Hematopoietic multipotent progenitor cell treated with erythropoietin and hydrocortisone succinate and interleukin-3 and kit ligand, for 15 days (in vitro differentiated cells): ENCODE measurements around the gene OBI1.
A peak's percentile ranks its signal among the peaks of the same experiment; 100 is the strongest.

Source experiments
- DNase-seq: peaks from one replicate; pipeline ENCODE4 v3.0.0-alpha.2; 2015; ENCODE audit warnings: low spot score

The OBI1 gene

DNA sequence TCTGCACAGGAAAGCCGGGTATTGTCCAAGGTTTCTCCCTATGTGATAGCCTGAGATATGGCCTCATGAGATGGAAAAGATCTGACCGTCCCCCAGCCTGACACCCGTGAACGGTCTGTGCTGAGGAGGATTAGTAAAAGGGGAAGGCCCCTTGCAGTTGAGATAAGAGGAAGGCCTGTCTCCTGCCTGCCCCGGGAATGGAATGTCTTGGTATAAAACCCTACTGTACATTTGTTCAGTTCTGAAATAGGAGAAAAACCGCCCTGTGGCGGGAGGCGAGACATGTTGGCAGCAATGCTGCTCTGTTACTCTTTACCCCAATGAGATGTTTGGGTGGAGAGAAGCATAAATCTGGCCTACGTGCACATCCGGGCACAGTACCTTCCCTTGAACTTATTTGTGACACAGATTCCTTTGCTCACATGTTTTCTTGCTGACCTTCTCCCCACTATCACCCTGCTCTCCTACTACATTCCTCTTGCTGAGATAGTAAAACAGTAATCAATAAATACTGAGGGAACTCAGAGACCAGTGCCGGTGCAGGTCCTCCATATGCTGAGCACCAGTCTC, 11.8 kb downstream of the OBI1 start:
- peak; percentile 10 for DNase-seq

DNA sequence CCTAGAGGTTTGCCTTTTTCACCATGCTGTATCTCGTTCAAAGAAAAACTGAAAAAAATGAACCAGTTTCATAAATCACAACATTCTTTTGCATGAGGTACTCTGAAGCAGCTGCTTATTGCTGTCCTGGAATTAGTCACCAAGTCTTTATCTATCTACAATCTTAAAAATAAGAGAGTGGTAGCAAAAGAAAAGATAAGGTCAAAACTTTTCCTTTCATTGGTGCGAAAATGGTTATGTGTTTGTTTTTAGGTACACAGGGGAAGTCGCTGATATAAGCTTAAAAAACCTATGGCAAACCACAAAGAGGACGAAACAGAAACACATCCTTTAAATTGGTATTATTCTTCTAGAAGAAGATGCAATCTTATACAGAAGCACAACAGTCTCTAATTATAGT, 20.7 kb downstream of the OBI1 start:
- DNase-seq, result no peak

DNA sequence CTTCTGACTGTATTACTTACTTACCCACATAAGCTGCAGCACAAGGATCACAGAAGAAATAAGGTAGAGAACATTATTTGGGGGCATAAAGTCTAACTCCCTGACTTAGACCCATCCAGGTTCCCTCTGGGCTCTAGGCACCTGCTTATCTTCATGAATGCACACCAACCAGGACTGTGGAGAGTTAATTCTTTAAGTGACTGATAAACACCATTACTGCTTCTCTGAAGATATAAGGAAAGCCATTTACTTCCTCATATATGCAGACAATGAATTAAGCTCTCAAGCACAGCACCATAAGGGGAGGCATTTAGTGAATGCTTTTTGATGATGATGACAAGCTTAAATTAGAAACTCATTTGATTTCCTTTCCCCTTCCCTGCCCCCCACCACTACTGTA, 22.5 kb downstream of the OBI1 start:
- peak; percentile 27 for DNase-seq

DNA sequence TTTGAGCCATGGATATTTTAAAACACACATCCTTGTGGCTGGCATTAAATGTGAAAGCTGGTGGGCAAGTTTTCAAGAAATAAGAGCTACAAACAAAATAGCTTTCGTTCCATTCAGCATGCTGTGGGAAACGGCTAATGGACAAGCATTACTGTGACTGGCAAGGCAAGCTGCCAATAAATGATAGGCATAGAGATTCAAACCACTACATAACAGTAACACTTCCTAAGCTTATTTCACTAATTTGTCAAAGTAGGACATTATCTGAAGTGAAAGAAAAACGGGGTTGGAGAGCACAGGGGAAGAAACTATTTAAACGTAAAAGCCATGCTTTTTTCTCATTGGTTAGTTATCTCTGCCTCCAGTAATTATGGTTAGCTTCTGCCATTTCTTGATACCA, 26.0 kb downstream of the OBI1 start:
- DNase-seq, result no peak

DNA sequence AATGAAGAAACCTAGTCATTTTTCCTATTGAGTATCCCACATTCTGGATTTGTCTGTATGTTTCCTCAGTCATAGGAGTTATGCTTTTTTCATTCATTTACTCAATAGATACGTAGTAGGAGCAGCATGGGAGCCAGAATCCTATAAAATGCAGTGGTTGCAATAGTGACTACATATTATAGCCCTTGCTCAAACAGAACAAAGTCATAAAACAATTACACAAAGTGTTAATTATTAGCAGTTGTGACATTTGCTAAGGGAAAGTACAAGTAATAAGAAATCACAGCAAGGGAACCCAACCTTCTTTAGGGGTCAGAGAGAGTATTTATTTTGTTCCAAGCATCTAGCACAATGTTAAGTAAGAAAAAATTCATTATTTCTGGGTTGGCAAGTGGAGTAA, 27.9 kb downstream of the OBI1 start:
- DNase-seq, result no peak

DNA sequence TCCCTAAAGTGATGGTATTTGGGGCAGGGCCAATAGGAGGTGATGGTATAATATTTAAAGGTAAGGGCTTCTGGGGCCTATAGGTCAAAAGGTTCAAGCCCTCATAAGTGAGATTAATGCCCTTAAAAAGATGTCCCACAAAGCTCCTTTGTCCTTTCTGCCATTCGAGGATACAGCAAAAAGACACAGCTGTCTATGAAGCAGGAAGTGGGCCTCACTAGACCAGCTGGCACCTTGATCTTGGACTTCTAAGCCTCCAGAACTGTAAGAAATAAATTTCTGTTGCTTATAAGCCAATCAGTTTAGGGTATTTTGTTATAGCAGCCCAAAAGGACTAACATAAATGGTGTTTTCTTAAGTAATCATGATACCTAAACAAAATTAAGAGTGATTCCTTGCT, 28.4 kb downstream of the OBI1 start:
- DNase-seq, result no peak

DNA sequence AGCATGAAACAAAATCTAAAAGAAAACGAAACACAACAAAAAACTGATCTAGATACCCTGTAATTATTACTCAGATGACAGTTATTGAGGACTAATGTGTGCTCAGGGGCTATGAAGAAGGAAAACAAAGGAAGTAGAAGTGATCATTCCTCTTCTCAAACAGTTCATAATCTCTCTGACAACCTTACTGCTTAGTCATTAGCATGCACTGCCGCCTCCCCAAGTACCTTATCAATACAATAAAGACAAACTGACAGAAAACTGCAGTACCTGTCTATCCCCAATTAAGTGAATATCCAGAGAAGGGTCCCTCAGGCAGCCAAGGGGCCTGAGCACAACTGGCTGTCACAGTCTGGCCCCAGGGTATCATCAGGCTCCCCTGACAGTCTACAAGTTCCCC, 33.6 kb downstream of the OBI1 start:
- peak; percentile 20 for DNase-seq

DNA sequence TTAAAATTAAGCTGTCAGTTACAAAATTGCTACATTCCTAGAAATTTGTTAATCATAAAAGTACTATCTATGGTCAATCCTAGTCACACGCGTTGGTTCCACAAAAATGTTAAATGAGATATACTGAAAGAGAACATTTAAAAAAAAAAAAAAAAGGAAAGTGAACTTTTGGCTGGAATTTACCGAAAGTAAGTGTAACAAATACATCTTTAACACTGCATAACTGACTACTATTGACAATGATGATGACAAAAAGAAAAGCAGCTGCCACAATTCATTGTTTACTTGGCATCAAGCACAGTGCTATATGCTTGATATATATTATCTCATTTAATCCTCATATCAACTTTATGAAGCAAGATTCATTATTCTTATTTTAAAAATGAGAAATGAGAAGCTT, 35.8 kb downstream of the OBI1 start:
- no peak for DNase-seq

DNA sequence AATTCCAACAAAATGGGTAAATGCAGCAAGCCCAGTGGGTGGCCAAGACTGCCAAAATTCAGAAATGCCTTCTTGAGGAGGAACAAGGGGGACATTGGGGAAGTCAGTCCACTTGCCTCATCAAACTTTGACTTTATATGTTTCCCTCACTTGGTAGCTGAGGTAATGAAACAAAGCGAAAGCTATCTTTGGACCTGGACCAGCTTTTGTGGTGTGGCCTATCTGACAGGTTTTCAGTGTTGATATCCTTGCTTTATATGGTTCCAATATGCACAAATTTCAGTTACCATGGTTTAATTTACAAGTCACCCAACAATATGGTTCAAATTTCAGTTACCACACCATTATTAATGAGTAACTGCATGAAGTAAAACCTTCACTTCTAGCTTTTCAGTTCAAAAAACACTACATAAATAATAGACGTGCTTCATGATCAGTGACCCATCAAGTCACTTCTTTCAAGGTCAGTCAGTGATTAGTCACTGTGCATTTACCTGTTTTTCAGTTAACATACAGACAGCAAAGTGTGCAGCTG, 38.0 kb downstream of the OBI1 start:
- DNase-seq, result peak; percentile 6

DNA sequence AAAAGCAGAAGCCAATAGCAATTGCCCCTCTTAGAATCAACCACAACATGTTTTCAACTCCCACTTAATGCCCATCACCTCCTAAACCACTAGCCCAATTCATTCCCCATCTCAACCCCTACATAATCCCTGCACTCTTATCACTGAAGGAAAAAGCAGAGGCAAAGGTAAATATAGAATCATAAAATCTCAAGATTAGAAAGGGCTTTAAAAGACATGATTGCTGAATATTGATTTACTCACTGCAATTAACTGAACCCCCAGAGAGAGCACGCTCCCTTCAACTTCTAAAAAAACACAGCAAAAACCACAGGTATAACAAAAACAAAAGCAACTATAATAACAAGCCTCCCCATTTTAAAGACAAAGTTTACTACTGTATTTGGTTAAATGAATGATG, 40.5 kb downstream of the OBI1 start:
- no peak for DNase-seq

DNA sequence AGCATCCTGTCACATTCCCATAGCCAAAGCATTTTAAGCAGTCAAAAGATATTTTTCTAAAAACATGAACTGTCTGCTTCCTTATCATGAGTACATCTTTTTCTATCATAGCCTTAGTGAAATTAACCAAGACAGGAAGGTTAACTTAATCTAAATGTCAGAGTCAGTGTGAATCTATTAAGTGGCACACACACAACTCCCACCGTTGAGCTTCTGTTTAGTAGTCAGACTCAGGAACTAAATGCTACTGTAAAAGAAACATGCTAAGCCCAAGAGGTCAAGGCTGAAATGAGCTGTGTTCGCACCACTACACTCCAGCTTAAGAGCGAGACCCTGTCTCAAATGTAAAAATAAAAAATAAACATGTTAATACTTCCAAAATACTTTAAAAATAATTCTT, 47.9 kb downstream of the OBI1 start:
- DNase-seq, result no peak

DNA sequence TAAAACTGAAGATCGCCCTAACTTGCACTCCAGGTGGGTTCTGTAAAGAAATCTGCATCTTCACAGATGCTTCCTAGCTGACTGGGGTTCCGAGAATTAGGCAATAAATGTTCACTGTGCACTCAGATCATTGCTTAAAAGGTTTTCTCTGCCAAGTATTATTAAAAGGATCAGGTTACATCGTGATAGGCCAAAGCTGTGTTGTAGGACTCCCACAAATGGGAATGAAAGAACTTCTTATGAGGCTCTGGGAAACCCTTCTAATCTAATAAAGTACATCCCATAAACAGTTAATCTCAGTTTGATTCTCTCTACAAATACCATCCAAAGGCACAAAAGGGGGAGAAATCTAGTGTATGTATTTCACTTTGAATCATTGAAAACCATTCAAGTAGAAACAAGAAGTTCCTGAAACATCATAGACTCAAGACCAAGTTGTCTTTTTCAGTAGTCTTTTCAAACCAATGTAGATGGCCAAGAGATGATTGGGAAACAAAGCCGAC, 48.5 kb downstream of the OBI1 start:
- no peak for DNase-seq

DNA sequence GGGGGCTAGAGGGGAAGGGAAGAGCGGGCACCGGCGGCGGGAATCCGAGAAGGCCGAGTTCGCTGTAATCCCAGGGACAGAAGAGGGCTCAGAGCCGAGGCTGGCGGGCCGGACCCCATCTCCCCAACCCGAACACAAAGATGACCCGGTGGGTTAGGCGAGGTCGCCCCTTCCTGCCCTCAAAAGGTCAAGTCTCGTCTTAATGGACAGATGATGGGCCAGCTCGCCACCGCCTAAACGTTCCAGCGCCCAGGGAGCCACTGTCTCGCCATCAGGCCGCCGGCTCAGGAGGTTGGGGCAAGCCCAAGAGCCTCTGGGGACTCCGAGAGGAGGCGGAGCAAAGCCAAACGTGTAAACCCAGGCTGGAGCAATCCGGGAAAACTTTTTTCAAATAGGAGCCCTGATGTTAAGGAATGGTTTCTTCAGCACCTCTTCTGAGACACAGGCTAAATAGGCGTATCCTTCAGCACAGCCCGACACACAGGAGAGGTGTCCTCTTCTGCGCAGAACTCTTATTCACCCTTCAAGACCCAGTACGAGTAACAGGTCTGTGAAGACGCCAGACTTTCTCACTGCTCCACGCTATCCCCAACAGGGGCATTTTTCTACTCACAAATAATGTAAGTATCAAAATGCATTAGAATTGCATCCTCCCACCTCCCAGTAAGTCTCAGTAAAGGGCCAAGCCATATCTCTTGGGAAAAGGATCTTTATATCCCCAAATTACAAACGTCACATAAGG, 49.3 kb downstream of the OBI1 start:
- no peak for DNase-seq

DNA sequence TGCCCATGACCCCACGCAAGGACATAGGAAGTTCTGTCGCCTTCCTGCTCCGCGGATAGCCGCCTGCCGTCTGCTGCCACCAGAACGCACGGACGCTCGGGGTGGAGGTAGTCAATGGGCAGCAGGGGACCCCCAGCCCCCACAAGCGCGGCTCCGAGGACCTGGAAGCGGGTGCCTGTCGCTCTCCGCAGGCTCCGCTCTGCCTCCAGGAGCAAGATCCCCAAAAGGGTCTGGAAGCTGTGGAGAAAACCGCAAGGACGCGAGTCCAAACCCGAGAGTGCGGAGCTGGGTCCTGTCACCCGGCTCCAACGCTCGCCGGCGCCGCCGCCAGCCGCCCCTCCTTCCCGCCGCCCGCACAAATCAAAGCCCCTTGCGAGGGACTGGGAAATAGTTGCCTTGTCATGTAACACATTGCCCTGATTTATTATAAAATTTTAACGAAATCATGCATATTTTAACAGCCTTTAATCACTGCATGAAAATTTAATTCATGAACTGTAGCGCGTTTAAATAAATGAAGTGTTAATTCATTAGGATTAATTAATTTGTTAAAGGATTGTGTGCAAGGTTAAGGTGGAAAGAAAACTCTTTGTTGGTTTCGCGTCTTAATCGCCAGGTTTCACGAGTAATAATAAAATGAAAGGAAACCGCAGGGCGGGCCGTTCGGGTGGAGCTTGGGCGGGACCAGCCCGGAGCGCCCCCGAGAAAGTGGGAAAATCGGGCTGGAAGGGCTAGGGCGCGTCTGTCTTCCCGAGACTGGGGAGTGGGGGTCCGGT, 50.1 kb downstream of the OBI1 start:
- DNase-seq, result no peak

DNA sequence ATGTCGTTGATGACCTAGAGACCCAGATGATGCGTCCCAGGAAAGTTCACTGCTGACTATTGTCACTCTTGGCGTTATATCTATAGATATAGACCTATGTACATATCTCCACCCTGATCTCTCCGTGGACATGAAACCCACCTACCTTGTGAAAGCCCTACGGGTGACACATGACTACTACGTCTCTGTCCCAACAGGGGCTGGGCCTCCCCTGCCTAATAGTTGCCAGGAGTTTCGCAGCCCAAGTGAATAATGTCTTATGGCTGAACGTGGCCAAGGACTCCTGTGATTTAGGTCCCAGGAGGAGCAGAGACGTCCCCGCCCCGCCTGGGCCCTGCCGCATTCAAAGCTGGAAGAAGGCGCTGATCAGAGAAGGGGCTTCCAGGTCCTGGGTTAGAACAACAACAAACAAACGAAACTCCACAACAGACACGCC, 50.7 kb downstream of the OBI1 start:
- DNase-seq, result no peak

DNA sequence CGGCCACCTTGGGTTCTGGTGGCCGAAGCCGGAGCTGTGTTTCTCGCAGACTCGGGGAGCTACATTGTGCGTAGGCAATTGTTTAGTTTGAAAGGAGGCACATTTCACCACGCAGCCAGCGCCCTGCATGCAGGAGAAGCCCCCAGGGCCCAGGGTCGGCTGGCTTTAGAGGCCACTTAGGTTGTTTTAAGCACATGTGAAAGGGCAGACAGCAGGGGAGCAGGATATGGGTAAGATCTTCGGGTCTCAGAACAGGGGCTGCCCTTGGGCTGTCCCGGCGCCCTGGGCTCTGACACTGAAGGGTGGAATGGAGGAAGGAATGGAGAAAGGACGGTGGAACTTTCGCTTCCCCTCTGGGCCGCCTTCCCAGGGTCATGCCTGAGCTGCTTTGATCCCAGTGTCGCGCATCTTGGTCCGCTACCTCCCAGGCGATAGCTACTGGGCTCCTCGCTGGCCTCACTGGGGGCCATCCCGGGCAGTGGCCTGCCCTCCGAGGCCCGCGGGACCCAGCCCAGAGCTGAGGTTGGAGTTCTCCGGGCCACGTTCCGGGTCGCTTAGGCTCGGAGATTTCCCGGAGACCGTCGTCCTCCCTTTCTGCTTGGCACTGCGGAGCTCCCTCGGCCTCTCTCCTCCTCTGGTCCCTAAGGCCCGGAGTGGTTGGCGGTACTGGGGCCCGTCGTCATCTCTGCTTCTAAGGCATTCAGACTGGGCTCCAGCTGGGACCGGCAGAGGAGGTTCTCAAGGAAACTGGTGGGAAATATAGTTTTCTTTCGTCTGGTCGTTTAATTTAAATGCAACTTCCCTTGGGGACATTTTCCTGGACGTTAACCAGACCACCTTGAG, 51.3 kb downstream of the OBI1 start:
- no peak for DNase-seq

DNA sequence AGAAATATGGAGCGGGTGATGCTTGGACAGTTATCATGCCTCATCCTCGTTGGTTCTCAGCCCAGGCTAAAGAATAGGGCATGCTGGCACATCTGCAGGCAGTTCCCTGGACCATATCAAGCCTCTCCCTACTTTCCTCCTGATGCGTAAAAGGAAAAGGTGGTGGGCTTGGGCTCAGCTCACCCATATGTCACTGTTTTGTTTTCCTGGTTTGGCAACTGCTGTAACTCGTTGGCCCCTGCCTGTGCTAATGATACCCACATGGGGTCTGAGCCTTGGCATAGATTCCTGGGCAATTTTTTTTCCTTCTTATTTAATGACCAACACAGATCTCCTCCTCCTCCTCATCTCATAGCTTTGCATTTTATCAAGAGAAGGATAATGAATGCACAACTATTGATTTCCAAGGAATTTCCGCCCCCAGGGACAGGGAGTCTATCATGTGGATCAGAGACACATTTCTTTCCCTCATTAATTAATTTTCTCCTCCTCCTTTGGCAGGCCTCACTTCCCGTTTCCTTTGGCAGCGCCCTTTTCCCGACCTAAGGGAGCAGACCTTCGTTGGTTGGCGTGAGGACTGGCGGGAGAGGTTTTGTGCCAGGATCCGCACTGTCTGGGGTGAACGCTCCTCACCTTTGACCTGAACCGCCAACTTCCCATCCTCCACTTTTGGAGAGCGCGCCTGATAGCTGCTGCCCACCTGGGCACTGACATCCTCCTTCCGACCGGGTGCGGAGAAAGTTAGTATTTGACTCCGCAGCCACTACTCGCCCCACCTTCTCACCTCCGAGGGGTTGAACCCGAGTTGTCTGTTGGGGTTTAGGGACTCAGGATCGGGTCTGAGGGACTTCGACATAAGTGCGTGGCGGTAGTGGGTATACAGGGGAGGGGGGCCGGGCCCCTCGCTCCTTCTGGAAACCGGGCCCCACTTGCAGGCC, 52.2 kb downstream of the OBI1 start:
- no peak for DNase-seq

DNA sequence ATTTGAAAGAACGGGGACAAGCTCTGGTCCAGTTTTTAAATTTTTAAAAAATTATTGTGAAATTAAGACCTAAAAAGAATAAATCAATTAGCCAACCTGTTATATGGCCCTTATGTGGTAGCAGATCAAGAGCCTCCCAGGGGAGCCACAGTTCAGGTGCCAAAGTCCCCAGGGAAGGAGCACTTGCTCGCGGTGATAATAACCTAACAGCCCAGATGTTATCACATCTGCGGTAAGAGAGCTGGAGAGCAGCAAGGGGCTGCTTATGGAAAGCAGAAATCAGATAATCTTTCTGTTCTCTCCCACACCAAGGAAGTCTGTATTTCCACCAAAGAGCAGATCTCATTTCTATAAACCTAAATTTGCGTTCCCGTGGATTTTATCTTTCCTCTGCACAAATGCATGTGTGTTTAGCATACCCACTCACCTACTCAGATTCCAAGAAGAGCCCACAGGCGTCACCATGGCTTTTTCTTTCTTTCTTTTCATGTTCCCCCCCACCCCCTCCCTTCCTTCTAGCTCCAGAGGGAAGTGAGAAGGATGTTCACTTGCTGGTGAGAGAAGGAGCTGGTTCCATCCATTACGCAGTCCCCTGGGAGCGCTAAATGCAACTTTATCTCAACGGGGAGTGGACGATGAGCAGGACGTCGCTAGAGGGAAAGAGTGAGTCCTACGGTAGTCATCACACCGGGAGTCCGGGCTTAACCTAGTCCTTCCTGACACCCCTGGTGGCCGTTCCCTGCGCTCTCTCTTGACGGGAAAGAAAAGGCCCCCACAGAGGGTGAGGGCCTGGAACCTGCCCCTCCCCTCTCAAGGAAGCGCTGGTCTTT, 54.0 kb downstream of the OBI1 start:
- DNase-seq, result no peak

DNA sequence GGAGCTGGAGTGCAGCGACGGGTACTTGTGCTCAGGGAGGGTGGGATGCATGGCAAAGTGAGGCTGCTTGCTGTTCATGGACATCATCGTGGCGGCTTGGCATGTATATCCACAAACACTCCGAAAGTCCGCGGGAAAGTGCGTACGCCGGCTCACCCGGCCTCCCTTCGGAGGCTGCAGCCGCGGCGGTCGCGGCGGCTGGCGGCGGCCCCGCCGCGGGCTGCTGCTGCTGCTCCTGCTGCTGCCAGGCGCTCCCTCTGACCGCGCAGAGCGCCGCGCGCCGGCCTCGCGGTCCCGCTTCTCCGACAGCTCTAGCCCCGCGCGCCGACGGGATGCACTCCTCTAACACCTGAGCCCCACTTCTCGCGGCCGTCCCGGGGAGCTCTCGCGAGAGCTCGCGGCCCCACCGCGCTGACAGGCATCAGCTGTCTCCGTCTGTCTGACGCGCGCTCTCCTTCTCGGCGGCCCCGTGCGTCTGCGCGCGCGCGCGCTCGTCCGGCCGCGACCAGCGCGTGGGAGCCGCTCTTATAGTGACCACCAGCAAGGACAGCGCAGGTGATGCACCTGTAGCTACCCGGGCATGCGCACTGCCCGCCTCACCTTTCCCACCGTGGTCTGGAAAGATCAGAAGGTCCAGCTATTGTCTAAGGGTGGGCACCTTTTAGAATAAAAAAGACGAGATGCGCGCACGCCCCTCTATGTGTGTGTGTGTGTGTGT, 55.6 kb downstream of the OBI1 start, which contains the start of gene POU4F1:
TSS of gene POU4F1 (minus strand) at position 313 of the 718 bp plus-strand sequence. CDS start at position 87, 226 bp downstream.
- DNase-seq, result peak; percentile 24
